MM.1S (cell line): ENCODE data around the gene LAGE3.

Experiments
- DNase-seq: peaks from one replicate; pipeline ENCODE4 v3.0.0-alpha.2; 2015
- H2AFZ ChIP-seq: fragments of 300-600 bp; sonication (generic); 2 replicates; pipeline ENCODE4 v1.6.0; 2016; ENCODE audit warnings: antibody characterized with exemption, low read length
- H3F3A ChIP-seq: fragments of 300-600 bp; sonication (generic); 2 replicates; pipeline ENCODE4 v1.6.1; 2016; ENCODE audit warnings: mild to moderate bottlenecking, antibody characterized with exemption, low read length, moderate library complexity, mixed read lengths; ENCODE audit not compliant: insufficient read depth
- H3K27ac ChIP-seq: fragments of 300-600 bp; sonication (generic); 2 replicates; pipeline ENCODE4 v1.5.1; 2016; ENCODE audit warnings: mild to moderate bottlenecking, low read length
- H3K27me3 ChIP-seq: fragments of 300-600 bp; sonication (generic); replicated peaks from 2 replicates; pipeline ENCODE4 v1.6.0; 2016; ENCODE audit warnings: low read length; ENCODE audit not compliant: insufficient read depth
- H3K36me3 ChIP-seq: fragments of 300-600 bp; sonication (generic); replicated peaks from 2 replicates; pipeline ENCODE4 v1.6.1; 2016; ENCODE audit warnings: mild to moderate bottlenecking, low read length, mixed read lengths; ENCODE audit not compliant: insufficient read depth
- H3K4me1 ChIP-seq: fragments of 300-600 bp; sonication (generic); 2 replicates; pipeline ENCODE4 v1.6.1; 2016; ENCODE audit warnings: low read length, mixed read lengths
- H3K4me2 ChIP-seq: fragments of 300-600 bp; sonication (generic); 2 replicates; pipeline ENCODE4 v1.6.0; 2016; ENCODE audit warnings: low read depth, low read length
- H3K4me3 ChIP-seq: fragments of 300-600 bp; sonication (generic); 2 replicates; pipeline ENCODE4 v1.5.1; 2016; ENCODE audit warnings: low read length, mixed read lengths
- H3K79me2 ChIP-seq: fragments of 300-600 bp; sonication (generic); 2 replicates; pipeline ENCODE4 v1.6.1; 2016; ENCODE audit warnings: mixed run types, low read length, mixed read lengths
- H3K9ac ChIP-seq: fragments of 300-600 bp; sonication (generic); 2 replicates; pipeline ENCODE4 v1.6.1; 2016; ENCODE audit warnings: low read length, mixed read lengths
- H3K9me2 ChIP-seq: fragments of 300-600 bp; sonication (generic); replicated peaks from 2 replicates; pipeline ENCODE4 v1.6.1; 2016; ENCODE audit warnings: mild to moderate bottlenecking, low read length, mixed read lengths; ENCODE audit not compliant: insufficient read depth
- H3K9me3 ChIP-seq: fragments of 300-600 bp; sonication (generic); replicated peaks from 2 replicates; pipeline ENCODE4 v1.6.1; 2016; ENCODE audit warnings: mild to moderate bottlenecking, low read length, mixed read lengths; ENCODE audit not compliant: insufficient read depth
- H4K20me1 ChIP-seq: fragments of 300-600 bp; sonication (generic); 2 replicates; pipeline ENCODE4 v1.6.1; 2016; ENCODE audit warnings: mild to moderate bottlenecking, low read length, moderate library complexity, mixed read lengths; ENCODE audit not compliant: insufficient read depth
- CTCF ChIP-seq: fragments of 300-600 bp; sonication (generic); IDR thresholded peaks from 2 replicates; pipeline ENCODE4 v1.5.1; 2016; ENCODE audit warnings: antibody characterized with exemption, low read length, mixed read lengths
- EZH2 ChIP-seq: fragments of 300-600 bp; sonication (generic); optimal IDR thresholded peaks from 2 replicates; pipeline ENCODE3; 2017; ENCODE audit warnings: low read depth, mild to moderate bottlenecking, antibody characterized with exemption, low read length, mixed read lengths
- EZH2phosphoT487 ChIP-seq: fragments of 300-600 bp; sonication (generic); IDR thresholded peaks from 2 replicates; pipeline ENCODE4 v1.6.1; 2018; ENCODE audit warnings: antibody characterized with exemption, low read length

LAGE3 gene

GRCh38 chrX:154441564-154441963, 37.5 kb downstream of the LAGE3 start:
- H4K20me1 ChIP-seq = no peaks in the 10 kb centered on the region
- H3K27me3 ChIP-seq = no peaks in the 10 kb centered on the region
- peaks cover 53% of the 10 kb centered on the region for H3K79me2 ChIP-seq
- no peak for DNase-seq
- no peaks in the 10 kb centered on the region for H3K36me3 ChIP-seq
- H3K4me3 ChIP-seq = no peak overlapping the region
- no peak overlapping the region for H3K27ac ChIP-seq
- no peak overlapping the region for H3K4me2 ChIP-seq
- H3K9ac ChIP-seq = no peak overlapping the region
- H3F3A ChIP-seq = peaks cover 8% of the 10 kb centered on the region
- 0 out of 2 replicates have a peak, but pooled peaks cover 7% of the 10 kb centered on the region for H3K4me1 ChIP-seq
- no peak for TF ChIP-seq EZH2phosphoT487
- TF ChIP-seq CTCF = no peak
- TF ChIP-seq EZH2 = no peak
- no peak overlapping the region for H2AFZ ChIP-seq
- H3K9me2 ChIP-seq = no peaks in the 10 kb centered on the region
- no peaks in the 10 kb centered on the region for H3K9me3 ChIP-seq

- H2AFZ ChIP-seq = no peak overlapping the region
- no peak for TF ChIP-seq EZH2phosphoT487
- no peak for TF ChIP-seq EZH2
- TF ChIP-seq CTCF = no peak
- no peaks in the 10 kb centered on the region for H4K20me1 ChIP-seq
- no peaks in the 10 kb centered on the region for H3K9me2 ChIP-seq
- no peak overlapping the region for H3K27ac ChIP-seq
- no peak overlapping the region for H3K9ac ChIP-seq
- no peaks in the 10 kb centered on the region for H3K9me3 ChIP-seq
- H3K79me2 ChIP-seq = peaks cover 47% of the 10 kb centered on the region
- no peaks in the 10 kb centered on the region for H3K27me3 ChIP-seq
- H3K36me3 ChIP-seq = no peaks in the 10 kb centered on the region
- peaks cover 8% of the 10 kb centered on the region for H3F3A ChIP-seq
- DNase-seq = no peak
- H3K4me2 ChIP-seq = no peak overlapping the region
- 0 out of 2 replicates have a peak, but pooled peaks cover 7% of the 10 kb centered on the region for H3K4me1 ChIP-seq
- no peak overlapping the region for H3K4me3 ChIP-seq
Observed at GRCh38 chrX:154440623-154441357, 38.3 kb downstream of the LAGE3 start.

GRCh38 chrX:154439841-154440240, 39.2 kb downstream of the LAGE3 start:
- Histone ChIP-seq H3F3A (peaks cover 8% of the 10 kb centered on the region), H3K4me2 (no peak overlapping the region), H3K4me1 (0 out of 2 replicates have a peak, but pooled peaks cover 7% of the 10 kb centered on the region), H3K9ac (no peak overlapping the region), H3K9me3 (no peaks in the 10 kb centered on the region), H3K27me3 (no peaks in the 10 kb centered on the region), H3K4me3 (no peak overlapping the region), H3K27ac (no peak overlapping the region), H2AFZ (no peak overlapping the region), H3K9me2 (no peaks in the 10 kb centered on the region), H3K36me3 (no peaks in the 10 kb centered on the region), H3K79me2 (peaks cover 38% of the 10 kb centered on the region), H4K20me1 (no peaks in the 10 kb centered on the region)
- DNase-seq = no peak
- no peak for TF ChIP-seq EZH2
